ENCODE measurements around the gene LIPC. TPM values are rescaled to one million over a fixed set of nuclear protein-coding genes. Genes with fewer than 3 reads are reported as not detected.

Gene LIPC
- total RNA-seq, 1 experiment from 2014 or later = not detected

DNA sequence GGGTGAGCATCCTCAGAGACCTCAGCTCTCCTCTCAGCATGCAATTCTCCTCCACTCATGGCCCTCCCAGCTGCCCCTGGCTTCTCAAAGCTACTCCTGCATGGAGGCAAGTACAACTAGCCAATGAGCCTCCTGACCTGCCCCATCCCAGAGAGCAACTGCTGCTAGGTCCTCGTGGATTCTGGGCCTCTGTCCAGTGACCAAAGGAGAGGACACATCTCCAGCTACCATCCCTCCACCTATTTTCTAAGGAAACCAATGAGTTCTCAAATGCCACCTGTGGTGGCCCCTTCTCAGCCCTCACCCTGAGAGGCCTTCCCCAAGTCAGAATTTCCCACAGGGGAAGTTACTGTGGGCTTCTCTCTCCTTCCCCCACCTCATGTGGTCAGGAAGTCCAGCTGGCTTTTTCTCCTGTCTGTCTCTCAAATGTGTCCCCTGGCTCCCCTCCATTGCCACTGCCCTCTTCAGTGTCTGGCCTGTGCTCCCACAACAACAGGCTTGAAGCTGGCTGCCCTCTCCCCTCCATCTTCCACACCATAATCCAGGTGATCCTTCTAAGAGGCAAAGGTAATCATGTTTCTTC is 43.0 kb downstream of the LIPC start:
- no peak overlapping the region for H3K9ac ChIP-seq (ENCODE audit: low read length)
- H3K4me1 ChIP-seq (ENCODE audit: control insufficient read depth in 1 of 2, insufficient read depth in 2 of 2, low read length in 2 of 2) = peaks cover 12 to 33% of the 10 kb centered on the region in 2 experiments
- RAD21 ChIA-PET (ENCODE audit: low non-redundant PET in 1 of 2, low total read pairs in 2 of 2, uncharacterized antibody in 2 of 2, unreplicated experiment in 2 of 2) = no interaction called here
- no peaks in the 10 kb centered on the region for H3K79me2 ChIP-seq (ENCODE audit: insufficient read depth, low read length)
- H3K36me3 ChIP-seq (ENCODE audit: control insufficient read depth in 1 of 2, insufficient read depth in 2 of 2, low read length in 2 of 2) = no peaks in the 10 kb centered on the region
- TF ChIP-seq EZH2 (IDR thresholded peaks at IDR 0.05) = no peak
- no peak for TF ChIP-seq SRF (IDR thresholded peaks at IDR 0.05; ENCODE audit: low read depth)
- TF ChIP-seq ZNF274 (IDR thresholded peaks at IDR 0.05; ENCODE audit: low read depth, low read length) = no peak
- TF ChIP-seq, protein P1, sequence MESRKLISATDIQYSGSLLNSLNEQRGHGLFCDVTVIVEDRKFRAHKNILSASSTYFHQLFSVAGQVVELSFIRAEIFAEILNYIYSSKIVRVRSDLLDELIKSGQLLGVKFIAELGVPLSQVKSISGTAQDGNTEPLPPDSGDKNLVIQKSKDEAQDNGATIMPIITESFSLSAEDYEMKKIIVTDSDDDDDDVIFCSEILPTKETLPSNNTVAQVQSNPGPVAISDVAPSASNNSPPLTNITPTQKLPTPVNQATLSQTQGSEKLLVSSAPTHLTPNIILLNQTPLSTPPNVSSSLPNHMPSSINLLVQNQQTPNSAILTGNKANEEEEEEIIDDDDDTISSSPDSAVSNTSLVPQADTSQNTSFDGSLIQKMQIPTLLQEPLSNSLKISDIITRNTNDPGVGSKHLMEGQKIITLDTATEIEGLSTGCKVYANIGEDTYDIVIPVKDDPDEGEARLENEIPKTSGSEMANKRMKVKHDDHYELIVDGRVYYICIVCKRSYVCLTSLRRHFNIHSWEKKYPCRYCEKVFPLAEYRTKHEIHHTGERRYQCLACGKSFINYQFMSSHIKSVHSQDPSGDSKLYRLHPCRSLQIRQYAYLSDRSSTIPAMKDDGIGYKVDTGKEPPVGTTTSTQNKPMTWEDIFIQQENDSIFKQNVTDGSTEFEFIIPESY (IDR thresholded peaks at IDR 0.05; ENCODE audit: extremely low read depth, insufficient replicate concordance, low read length) = no peak
- no peak for TF ChIP-seq SP1 (IDR thresholded peaks at IDR 0.05; ENCODE audit: low read depth)
- TF ChIP-seq, protein P2, sequence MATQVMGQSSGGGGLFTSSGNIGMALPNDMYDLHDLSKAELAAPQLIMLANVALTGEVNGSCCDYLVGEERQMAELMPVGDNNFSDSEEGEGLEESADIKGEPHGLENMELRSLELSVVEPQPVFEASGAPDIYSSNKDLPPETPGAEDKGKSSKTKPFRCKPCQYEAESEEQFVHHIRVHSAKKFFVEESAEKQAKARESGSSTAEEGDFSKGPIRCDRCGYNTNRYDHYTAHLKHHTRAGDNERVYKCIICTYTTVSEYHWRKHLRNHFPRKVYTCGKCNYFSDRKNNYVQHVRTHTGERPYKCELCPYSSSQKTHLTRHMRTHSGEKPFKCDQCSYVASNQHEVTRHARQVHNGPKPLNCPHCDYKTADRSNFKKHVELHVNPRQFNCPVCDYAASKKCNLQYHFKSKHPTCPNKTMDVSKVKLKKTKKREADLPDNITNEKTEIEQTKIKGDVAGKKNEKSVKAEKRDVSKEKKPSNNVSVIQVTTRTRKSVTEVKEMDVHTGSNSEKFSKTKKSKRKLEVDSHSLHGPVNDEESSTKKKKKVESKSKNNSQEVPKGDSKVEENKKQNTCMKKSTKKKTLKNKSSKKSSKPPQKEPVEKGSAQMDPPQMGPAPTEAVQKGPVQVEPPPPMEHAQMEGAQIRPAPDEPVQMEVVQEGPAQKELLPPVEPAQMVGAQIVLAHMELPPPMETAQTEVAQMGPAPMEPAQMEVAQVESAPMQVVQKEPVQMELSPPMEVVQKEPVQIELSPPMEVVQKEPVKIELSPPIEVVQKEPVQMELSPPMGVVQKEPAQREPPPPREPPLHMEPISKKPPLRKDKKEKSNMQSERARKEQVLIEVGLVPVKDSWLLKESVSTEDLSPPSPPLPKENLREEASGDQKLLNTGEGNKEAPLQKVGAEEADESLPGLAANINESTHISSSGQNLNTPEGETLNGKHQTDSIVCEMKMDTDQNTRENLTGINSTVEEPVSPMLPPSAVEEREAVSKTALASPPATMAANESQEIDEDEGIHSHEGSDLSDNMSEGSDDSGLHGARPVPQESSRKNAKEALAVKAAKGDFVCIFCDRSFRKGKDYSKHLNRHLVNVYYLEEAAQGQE (IDR thresholded peaks at IDR 0.05; ENCODE audit: low read depth) = no peak
- TF ChIP-seq CBX3 (IDR thresholded peaks at IDR 0.05; ENCODE audit: low read depth) = no peak
- TF ChIP-seq ELF1 (IDR thresholded peaks at IDR 0.05; ENCODE audit: borderline replicate concordance, low read depth) = no peak
- no peak for TF ChIP-seq SIN3A (IDR thresholded peaks at IDR 0.05; ENCODE audit: low read depth)
- TF ChIP-seq EZH2phosphoT487 (IDR thresholded peaks at IDR 0.05; ENCODE audit: borderline replicate concordance) = no peak
- no peak for TF ChIP-seq JUND (IDR thresholded peaks at IDR 0.05)
- no peak for TF ChIP-seq CEBPB (IDR thresholded peaks at IDR 0.05; ENCODE audit: low read depth)
- no peak overlapping the region for H3K4me3 ChIP-seq (replicated peaks in 1 of 2; ENCODE audit: low read depth in 1 of 2, low read length in 2 of 2)
- no peaks in the 10 kb centered on the region for H3K9me3 ChIP-seq (ENCODE audit: control insufficient read depth in 1 of 2, insufficient read depth in 1 of 2, low read depth in 1 of 2, low read length in 2 of 2)
- POLR2A ChIA-PET = no interaction called here
- DNase-seq (ENCODE audit: low read depth, low spot score) (no peak), ATAC-seq (no peak)
- CTCF ChIA-PET = no interaction called here
- no peak overlapping the region for H3K4me2 ChIP-seq (ENCODE audit: low read length)
- no peak overlapping the region for H2AFZ ChIP-seq (ENCODE audit: low read depth, low read length, poor library complexity, severe bottlenecking)
- BruUV-seq (replicated peaks) = no TSS peak
- no peaks in the 10 kb centered on the region for H3K9me2 ChIP-seq (ENCODE audit: insufficient read depth)
- no peaks in the 10 kb centered on the region for H4K20me1 ChIP-seq (ENCODE audit: insufficient read depth)
- no peaks in the 10 kb centered on the region for H3K27me3 ChIP-seq (ENCODE audit: insufficient read depth, low read length)
- no peak overlapping the region for H3K27ac ChIP-seq (ENCODE audit: low read depth, low read length)
- intact Hi-C loops (cut with micrococcal nuclease) = no loop called here
